ENCODE measurements around the gene FUT8. TPM values are rescaled to one million over a fixed set of nuclear protein-coding genes. Genes with fewer than 3 reads are reported as not detected.
"Not testable (repeated sequence)": the region's sequence is repeated elsewhere in the genome, so short reads cannot be mapped to it uniquely, and the experiment has no call there.

The FUT8 gene
- total and polyA plus RNA-seq, 2 of the 8 experiments (the other 6 are each of a cell fraction or from before 2014, with no cell fraction given): 10.5 to 25.1 TPM

- H3K27ac ChIP-seq (ENCODE audit: low read depth, low read length): no peak overlapping the region
- no peak for FAIRE-seq
These were observed 53.1 kb downstream of the FUT8 start for GRCh38 chr14:65465584-65465983.

DNA sequence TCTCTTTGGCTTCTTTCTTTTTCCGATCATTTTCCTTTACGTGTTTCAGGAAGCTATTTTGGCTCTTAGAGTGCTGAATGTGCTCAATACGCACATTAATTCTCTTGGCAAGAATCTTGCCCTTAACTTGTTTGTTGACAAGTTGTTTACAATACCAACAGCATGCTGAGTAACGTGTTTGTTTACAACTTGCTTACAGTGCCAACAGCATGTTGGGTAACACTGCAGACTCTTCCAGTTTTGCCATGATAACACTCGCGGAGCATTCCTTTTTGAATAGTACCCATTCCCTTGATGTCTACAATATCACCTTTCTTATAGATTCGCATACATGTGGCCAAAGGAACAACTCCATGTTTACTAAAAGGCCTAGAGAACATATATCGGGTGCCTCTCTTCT is 55.4 kb downstream of the FUT8 start:
- H4K20me1 ChIP-seq (replicated peaks in 1 of 2; ENCODE audit: control insufficient read depth in 1 of 2, insufficient read depth in 2 of 2, low read length in 2 of 2); H3K4me2 ChIP-seq (ENCODE audit: insufficient read depth in 1 of 2, low read depth in 2 of 2, low read length in 2 of 2); H2BK20ac ChIP-seq (ENCODE audit: low read length); H3K23me2 ChIP-seq (ENCODE audit: low read depth, low read length); H2BK5ac ChIP-seq (ENCODE audit: low read depth, low read length); H2BK120ac ChIP-seq (replicated peaks; ENCODE audit: low read depth, low read length); H3K14ac ChIP-seq (ENCODE audit: insufficient read length); H2AFZ ChIP-seq (ENCODE audit: low read length); H4K91ac ChIP-seq (replicated peaks; ENCODE audit: insufficient read length, low read length); H3K9ac ChIP-seq (replicated peaks in 1 of 4; ENCODE audit: extremely low read depth in 1 of 4, low read depth in 3 of 4, low read length in 3 of 4); H3K27me3 ChIP-seq (replicated peaks in 1 of 4; ENCODE audit: control insufficient read depth in 3 of 4, extremely low read depth in 1 of 4, insufficient read depth in 3 of 4, low read length in 3 of 4); H3K9me3 ChIP-seq (ENCODE audit: insufficient read depth in 2 of 2, low read depth in 1 of 2, low read length in 1 of 2); H3K56ac ChIP-seq (replicated peaks; ENCODE audit: insufficient read length, low read depth, low read length); H3K4me3 ChIP-seq (ENCODE audit: extremely low read depth in 1 of 4, insufficient read depth in 2 of 4, low read depth in 3 of 4, low read length in 4 of 4); H3K27ac ChIP-seq (ENCODE audit: low read depth, low read length); H3K18ac ChIP-seq (ENCODE audit: extremely low read depth, low read length); H3K79me2 ChIP-seq (ENCODE audit: control insufficient read depth in 1 of 2, insufficient read depth in 2 of 2, low read length in 2 of 2); H4K8ac ChIP-seq (ENCODE audit: extremely low read depth, insufficient read depth, low read length); H3K36me3 ChIP-seq (ENCODE audit: control insufficient read depth in 2 of 4, insufficient read depth in 4 of 4, low read length in 3 of 4); H3K79me1 ChIP-seq (ENCODE audit: low read depth, low read length); H3K23ac ChIP-seq (ENCODE audit: insufficient read length); H2BK15ac ChIP-seq (ENCODE audit: low read length); H2BK12ac ChIP-seq (ENCODE audit: low read depth, low read length); FAIRE-seq; CTCF ChIA-PET (ENCODE audit: partially characterized antibody); H4K5ac ChIP-seq (ENCODE audit: insufficient read length, low read depth, low read length); H3K4ac ChIP-seq (replicated peaks; ENCODE audit: insufficient read length, low read depth, low read length); DNase-seq (ENCODE audit: low read depth in 1 of 2, low spot score in 2 of 2); H2AK5ac ChIP-seq (ENCODE audit: low read depth, low read length): not testable (repeated sequence)
- POLR2A ChIA-PET (ENCODE audit: partially characterized antibody): interaction anchor here (0.8 kb wide), 1 partner anchor 158 kb away, joined by 3 read pairs; no protein-coding TSS in a partner anchor
- peaks cover 4 to 18% (median 8%) of the 10 kb centered on the region in 4 experiments; a peak in 5 of 7 replicates for H3K4me1 ChIP-seq (replicated peaks in 1 of 4; ENCODE audit: control insufficient read depth in 3 of 4, insufficient read depth in 4 of 4, low read length in 3 of 4)
- 93% methylated on average over 8 of the region's 8 CpGs; no CpG with 5 or more reads in 1 of the 2 experiments for WGBS, 2 experiments (ENCODE audit: extremely low coverage in 1 of 2, insufficient coverage in 1 of 2, insufficient read length in 1 of 2, insufficient replicate concordance in 2 of 2, low coverage in 1 of 2, low lambda C conversion rate in 2 of 2, missing lambda C conversion rate in 1 of 2)

More at GRCh38 chr14:65465584-65465983, 53.1 kb downstream of the FUT8 start:
- Histone ChIP-seq H2AFZ (ENCODE audit: low read length) (no peak overlapping the region), H4K8ac (ENCODE audit: extremely low read depth, insufficient read depth, low read length) (no peak overlapping the region), H3K23me2 (ENCODE audit: low read depth, low read length) (no peaks in the 10 kb centered on the region), H2BK15ac (ENCODE audit: low read length) (no peak overlapping the region), H3K4me3 (ENCODE audit: extremely low read depth in 1 of 4, insufficient read depth in 2 of 4, low read depth in 3 of 4, low read length in 4 of 4) (no peak overlapping the region), H2AK5ac (ENCODE audit: low read depth, low read length) (no peak overlapping the region), H3K23ac (ENCODE audit: insufficient read length) (no peak overlapping the region), H3K27me3 (replicated peaks in 1 of 4; ENCODE audit: control insufficient read depth in 3 of 4, extremely low read depth in 1 of 4, insufficient read depth in 3 of 4, low read length in 3 of 4) (no peaks in the 10 kb centered on the region), H4K20me1 (replicated peaks in 1 of 2; ENCODE audit: control insufficient read depth in 1 of 2, insufficient read depth in 2 of 2, low read length in 2 of 2) (no peaks in the 10 kb centered on the region), H3K36me3 (ENCODE audit: control insufficient read depth in 2 of 4, insufficient read depth in 4 of 4, low read length in 3 of 4) (no peaks in the 10 kb centered on the region), H2BK12ac (ENCODE audit: low read depth, low read length) (no peak overlapping the region), H3K9ac (replicated peaks in 1 of 4; ENCODE audit: extremely low read depth in 1 of 4, low read depth in 3 of 4, low read length in 3 of 4) (no peak overlapping the region), H4K5ac (ENCODE audit: insufficient read length, low read depth, low read length) (no peak overlapping the region), H3K79me2 (ENCODE audit: control insufficient read depth in 1 of 2, insufficient read depth in 2 of 2, low read length in 2 of 2) (no peaks in the 10 kb centered on the region; a peak in 1 of 4 replicates), H3K4ac (replicated peaks; ENCODE audit: insufficient read length, low read depth, low read length) (no peak overlapping the region), H2BK5ac (ENCODE audit: low read depth, low read length) (no peak overlapping the region), H3K18ac (ENCODE audit: extremely low read depth, low read length) (no peak overlapping the region), H3K14ac (ENCODE audit: insufficient read length) (no peak overlapping the region), H2BK20ac (ENCODE audit: low read length) (no peak overlapping the region), H3K4me1 (replicated peaks in 1 of 4; ENCODE audit: control insufficient read depth in 3 of 4, insufficient read depth in 4 of 4, low read length in 3 of 4) (peaks cover 0 to 13% (median 8%) of the 10 kb centered on the region in 4 experiments; a peak in 4 of 7 replicates), H3K56ac (replicated peaks; ENCODE audit: insufficient read length, low read depth, low read length) (no peak overlapping the region), H4K91ac (replicated peaks; ENCODE audit: insufficient read length, low read length) (no peak overlapping the region), H3K4me2 (ENCODE audit: insufficient read depth in 1 of 2, low read depth in 2 of 2, low read length in 2 of 2) (no peak overlapping the region), H3K79me1 (ENCODE audit: low read depth, low read length) (no peaks in the 10 kb centered on the region), H3K9me3 (ENCODE audit: insufficient read depth in 2 of 2, low read depth in 1 of 2, low read length in 1 of 2) (no peaks in the 10 kb centered on the region), H2BK120ac (replicated peaks; ENCODE audit: low read depth, low read length) (no peak overlapping the region)
- POLR2A ChIA-PET (ENCODE audit: partially characterized antibody): no interaction called here
- whole genome bisulfite sequencing, 2 experiments (ENCODE audit: extremely low coverage in 1 of 2, insufficient coverage in 1 of 2, insufficient read length in 1 of 2, insufficient replicate concordance in 2 of 2, low coverage in 1 of 2, low lambda C conversion rate in 2 of 2, missing lambda C conversion rate in 1 of 2): 100% methylated on average over 1 of the region's 1 CpG; no CpG with 5 or more reads in 1 of the 2 experiments
- no peak for TF ChIP-seq POU5F1 (IDR thresholded peaks at IDR 0.05; ENCODE audit: low read depth, low read length)
- no peak for TF ChIP-seq MAFK (IDR thresholded peaks at IDR 0.05; ENCODE audit: low read depth, low read length)
- TF ChIP-seq TEAD4 (IDR thresholded peaks at IDR 0.05; ENCODE audit: low read depth, low read length): no peak
- CTCF ChIA-PET (ENCODE audit: partially characterized antibody): no interaction called here
- no peak for DNase-seq (ENCODE audit: low read depth in 1 of 2, low spot score in 2 of 2)

Data from H1 (cell line).